GM12892 (cell line): ENCODE measurements around the gene RALGPS1.

ENCODE experiments used
- POLR2A ChIP-seq: IDR thresholded peaks from 2 replicates; pipeline ENCODE4 v1.6.1; 2011; ENCODE audit warnings: low read depth, low read length, control low read depth
- POLR2AphosphoS5 ChIP-seq: IDR thresholded peaks from 2 replicates; pipeline ENCODE4 v1.6.1; 2011; ENCODE audit warnings: low read depth, low read length, control low read depth
- TAF1 ChIP-seq: IDR thresholded peaks from 2 replicates; pipeline ENCODE4 v1.6.1; 2011; ENCODE audit warnings: low read depth, mild to moderate bottlenecking, control low read depth, low read length, borderline replicate concordance

DNA sequence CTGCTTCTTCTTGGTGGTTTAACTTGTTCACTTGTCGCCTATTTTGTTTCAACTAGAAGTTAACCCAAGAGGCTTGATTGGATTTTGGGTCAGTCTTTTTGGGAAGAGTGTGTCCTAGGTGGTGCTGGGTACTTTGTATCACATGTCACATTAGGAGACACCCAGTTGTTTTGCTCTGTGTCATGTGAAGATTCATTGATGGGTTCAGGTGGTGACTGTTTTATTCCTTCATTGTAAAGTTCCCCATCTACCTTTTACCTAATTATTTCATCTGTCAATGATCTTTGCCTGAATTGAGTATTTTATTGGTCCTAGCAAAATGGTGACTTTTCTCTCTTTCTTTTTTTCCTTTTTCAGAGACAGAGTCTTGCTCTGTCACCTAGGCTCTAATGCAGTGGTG is 69.2 kb downstream of the RALGPS1 start:
- TF ChIP-seq POLR2A = no peak
- TF ChIP-seq POLR2AphosphoS5 = no peak
- TF ChIP-seq TAF1 = no peak
